Thymus (tissue), 11 donors: ENCODE results near the gene BBC3. TPM values are rescaled to one million over a fixed set of nuclear protein-coding genes. Genes with fewer than 3 reads are reported as not detected.
"Not testable (repeated sequence)": the region's sequence is repeated elsewhere in the genome, so short reads cannot be mapped to it uniquely, and the experiment has no call there.

Experiments used
- DNase-seq, 9 donors: peaks; one replicate each; pipeline ENCODE4 v3.0.0-alpha.2; 2013; ENCODE audit warnings: low spot score in 9 of 9, low read depth in 6 of 9, missing footprints in 1 of 9
- H3K27ac ChIP-seq, 2 donors: one replicate each; pipeline ENCODE4 v1.5.1; 2013; ENCODE audit warnings: control low read depth in 1 of 2, low read depth in 1 of 2, low read length in 1 of 2, mild to moderate bottlenecking in 1 of 2, moderate library complexity in 1 of 2
- H3K27me3 ChIP-seq, 2 donors: one replicate each; pipeline ENCODE4 v1.5.1; 2013; ENCODE audit warnings: low read length in 1 of 2; ENCODE audit not compliant: control insufficient read depth in 2 of 2, insufficient read depth in 1 of 2
- H3K36me3 ChIP-seq, 2 donors: one replicate each; pipeline ENCODE4 v1.5.1; 2013; ENCODE audit warnings: low read length in 1 of 2, mild to moderate bottlenecking in 1 of 2, moderate library complexity in 1 of 2; ENCODE audit not compliant: control insufficient read depth in 2 of 2, insufficient read depth in 2 of 2
- H3K4me1 ChIP-seq, 2 donors: one replicate each; pipeline ENCODE4 v1.5.1; 2013; ENCODE audit warnings: low read length in 2 of 2; ENCODE audit not compliant: control insufficient read depth in 2 of 2, insufficient read depth in 2 of 2
- H3K4me3 ChIP-seq, 2 donors: one replicate each; pipeline ENCODE4 v1.5.1; 2013; ENCODE audit warnings: low read length in 2 of 2, control low read depth in 1 of 2, mild to moderate bottlenecking in 1 of 2
- H3K9me3 ChIP-seq, 2 donors: one replicate each; pipeline ENCODE4 v1.5.1; 2013; ENCODE audit warnings: low read length in 1 of 2, mild to moderate bottlenecking in 1 of 2; ENCODE audit not compliant: control insufficient read depth in 2 of 2, insufficient read depth in 1 of 2
- WGBS: extraction: QIAGEN DNeasy Blood & Tissue Kit; methylation state at CpG from one replicate; pipeline ENCODE4 v1.1.7; 2013; 5-methylcytosine and 5-hydroxymethylcytosine counted together
- polyA plus RNA-seq: library from polyadenylated mRNA; stranded (reverse); fragments of 200-250 nt; gene quantifications from one replicate; pipeline ENCODE4 v1.2.3, GENCODE V29; 2013
- total RNA-seq: library from RNA; stranded (reverse); fragments of 120-200 nt; gene quantifications from one replicate; pipeline ENCODE4 v1.2.4, GENCODE V29; 2013
- donor health status: healthy.

The BBC3 gene
- total and polyA plus RNA-seq, 2 donors, result 5.8 to 15.1 TPM

- not testable (repeated sequence) for H3K9me3 ChIP-seq, H3K27ac ChIP-seq, DNase-seq, H3K4me3 ChIP-seq, H3K27me3 ChIP-seq
- peaks cover 49 to 65% of the 10 kb centered on the region in 2 donors for H3K36me3 ChIP-seq
- 91% methylated on average over 14 of the region's 14 CpGs for WGBS
- peaks cover 10 to 12% of the 10 kb centered on the region in 2 donors for H3K4me1 ChIP-seq
Observed at GRCh38 chr19:47261946-47262793, 31.2 kb upstream of the BBC3 start.

- WGBS, result 97% methylated on average over 17 of the region's 17 CpGs
Observed at GRCh38 chr19:47260476-47260875, 29.5 kb upstream of the BBC3 start.

GRCh38 chr19:47258895-47259555 is 28.0 kb upstream of the BBC3 start:
- H3K36me3 ChIP-seq, result peaks cover 34 to 41% of the 10 kb centered on the region in 2 donors
- WGBS, result 99% methylated on average over 6 of the region's 6 CpGs
- peaks cover 10 to 18% of the 10 kb centered on the region in 2 donors for H3K4me1 ChIP-seq
- H3K27ac ChIP-seq, result no peak overlapping the region
- no peak for DNase-seq
- H3K4me3 ChIP-seq, result no peak overlapping the region
- H3K9me3 ChIP-seq, result peaks cover 0 to 4% of the 10 kb centered on the region in 2 donors
- H3K27me3 ChIP-seq, result no peaks in the 10 kb centered on the region

More at GRCh38 chr19:47260476-47260875, 29.5 kb upstream of the BBC3 start:
- Histone ChIP-seq H3K27ac (no peak overlapping the region), H3K27me3 (no peaks in the 10 kb centered on the region), H3K4me1 (peaks cover 10 to 18% of the 10 kb centered on the region in 2 donors), H3K4me3 (no peak overlapping the region), H3K9me3 (peaks cover 0 to 4% of the 10 kb centered on the region in 2 donors), H3K36me3 (peaks cover 42 to 54% of the 10 kb centered on the region in 2 donors)
- no peak for DNase-seq

- Histone ChIP-seq H3K27ac (no peak overlapping the region), H3K27me3 (no peaks in the 10 kb centered on the region), H3K4me1 (peaks cover 10 to 18% of the 10 kb centered on the region in 2 donors), H3K4me3 (no peak overlapping the region), H3K9me3 (peaks cover 0 to 4% of the 10 kb centered on the region in 2 donors), H3K36me3 (peaks cover 34 to 40% of the 10 kb centered on the region in 2 donors)
- no peak for DNase-seq
- WGBS, result 96% methylated on average over 9 of the region's 9 CpGs
Observed at GRCh38 chr19:47258434-47258833, 27.4 kb upstream of the BBC3 start.

- H3K4me1 ChIP-seq, result peaks cover 10 to 18% of the 10 kb centered on the region in 2 donors
- peak overlapping the region; percentile 44 to 90 for H3K27ac ChIP-seq
Observed at GRCh38 chr19:47257411-47258169, 26.6 kb upstream of the BBC3 start.

GRCh38 chr19:47256693-47257410 is 25.9 kb upstream of the BBC3 start:
- peaks cover 10 to 18% of the 10 kb centered on the region in 2 donors for H3K4me1 ChIP-seq
- 2% methylated on average over 52 of the region's 52 CpGs for WGBS
- H3K27ac ChIP-seq, result peak overlapping the region; percentile 90 to 91
- DNase-seq, result peak; percentile 88 to 99 (median 96)
- no peaks in the 10 kb centered on the region for H3K27me3 ChIP-seq
- H3K9me3 ChIP-seq, result peaks cover 0 to 4% of the 10 kb centered on the region in 2 donors
- H3K36me3 ChIP-seq, result peaks cover 30 to 33% of the 10 kb centered on the region in 2 donors
- peak overlapping the region; percentile 56 to 83 for H3K4me3 ChIP-seq

More at GRCh38 chr19:47257411-47258169, 26.6 kb upstream of the BBC3 start:
- DNase-seq, result no peak
- Histone ChIP-seq H3K9me3 (peaks cover 0 to 4% of the 10 kb centered on the region in 2 donors), H3K36me3 (peaks cover 30 to 39% of the 10 kb centered on the region in 2 donors), H3K4me3 (peak overlapping the region; percentile 56 to 83), H3K27me3 (no peaks in the 10 kb centered on the region)
- WGBS, result 14% methylated on average over 29 of the region's 29 CpGs

- Histone ChIP-seq H3K9me3 (peaks cover 0 to 4% of the 10 kb centered on the region in 2 donors), H3K27ac (peak within 1 kb of the TSS; percentile 90 to 91), H3K4me3 (peak within 1 kb of the TSS; percentile 56 to 83), H3K4me1 (peaks cover 10 to 18% of the 10 kb centered on the region in 2 donors), H3K27me3 (peaks cover 0 to under 1% of the 10 kb centered on the region in 2 donors), H3K36me3 (peaks cover 28 to 30% of the 10 kb centered on the region in 2 donors)
- WGBS, result 23% methylated on average over 60 of the region's 60 CpGs
- peak in 7 of 9 donors; percentile 78 to 95 (median 86) for DNase-seq
Observed at GRCh38 chr19:47255879-47256692, 25.1 kb upstream of the BBC3 start, which contains the start of gene CCDC9. CCDC9 (plus strand) TSS chr19:47256525; CDS start chr19:47258401, 1,876 bp downstream.
